Measurements from ENCODE around the gene CARM1.

Gene CARM1

DNA sequence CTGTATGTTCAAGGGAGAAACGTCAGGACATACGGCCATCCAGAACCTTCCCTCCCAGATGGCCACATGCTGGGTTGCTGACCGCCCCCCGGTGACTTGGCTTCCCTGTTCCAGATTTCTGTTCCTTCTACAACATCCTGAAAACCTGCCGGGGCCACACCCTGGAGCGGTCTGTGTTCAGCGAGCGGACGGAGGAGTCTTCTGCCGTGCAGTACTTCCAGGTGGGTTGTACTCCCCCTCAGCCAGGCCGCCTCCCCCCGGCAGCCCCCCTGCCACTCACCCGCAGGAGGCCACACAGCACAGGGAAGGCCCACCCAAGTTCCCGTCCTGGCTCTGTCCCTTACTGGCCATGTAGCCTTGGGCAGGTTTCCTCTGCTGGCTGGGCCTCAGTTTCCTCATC lies 36.6 kb downstream of the CARM1 start:
- DNase-seq (ENCODE audit: low read depth): no peak

- DNase-seq (ENCODE audit: low read depth): no peak
Observed at GRCh38 chr19:10908380-10908960, 37.1 kb downstream of the CARM1 start.

DNA sequence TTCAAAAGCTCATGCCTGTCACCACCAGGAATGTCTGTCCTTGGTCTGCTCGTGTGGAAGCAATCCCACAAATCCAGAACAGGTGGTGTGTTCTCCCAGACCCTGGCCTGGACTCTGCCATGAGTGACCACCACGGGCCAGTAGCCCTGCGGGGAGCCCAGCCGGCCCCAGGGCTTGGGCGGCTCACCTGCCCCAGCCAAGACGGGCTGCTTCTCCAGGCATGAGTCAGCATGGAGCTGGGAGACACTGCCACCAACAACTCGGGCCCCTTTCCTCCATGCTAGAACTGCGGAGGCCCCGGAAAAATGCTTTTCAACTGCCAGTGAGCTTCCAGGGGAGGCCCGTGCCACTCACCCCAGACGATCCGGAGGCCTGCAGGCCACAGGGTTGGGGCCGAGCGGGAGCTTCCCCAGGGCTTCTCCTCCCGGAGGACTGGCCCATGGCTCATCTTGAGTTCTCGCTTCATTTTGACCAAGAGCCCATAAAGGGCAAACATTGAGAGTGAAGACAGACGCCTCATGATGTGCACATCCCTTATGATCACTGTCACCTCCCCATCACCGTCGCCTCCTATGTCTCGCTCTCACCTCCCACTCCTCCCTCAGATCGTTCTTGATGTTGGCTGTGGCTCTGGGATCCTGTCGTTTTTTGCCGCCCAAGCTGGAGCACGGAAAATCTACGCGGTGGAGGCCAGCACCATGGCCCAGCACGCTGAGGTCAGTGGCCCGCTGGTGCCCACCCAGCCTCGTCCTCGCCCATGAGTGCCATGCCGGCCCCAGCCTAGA lies 40.4 kb downstream of the CARM1 start:
- DNase-seq (ENCODE audit: low read depth): no peak

DNA sequence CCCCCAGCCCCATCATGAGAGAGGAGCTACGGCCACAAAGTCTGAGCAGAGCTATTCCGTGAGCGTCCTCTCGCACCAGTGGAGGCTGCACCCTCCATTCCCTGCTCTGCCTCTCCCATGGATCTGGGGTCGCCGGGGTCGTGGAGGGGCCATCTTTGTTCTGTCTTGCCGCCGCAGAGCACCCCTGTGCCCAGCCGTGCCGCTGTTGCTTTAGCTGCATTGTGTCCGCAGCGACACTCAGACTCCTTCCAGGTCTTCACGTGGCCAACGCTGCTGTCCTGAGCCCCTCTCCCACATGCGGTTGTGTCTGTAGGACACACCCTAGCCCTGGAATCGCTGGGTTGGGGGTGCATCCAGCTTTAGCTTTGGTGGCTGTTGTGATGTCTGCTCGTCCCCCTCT lies 41.3 kb downstream of the CARM1 start:
- DNase-seq (ENCODE audit: low read depth): no peak

GRCh38 chr19:10913716-10914340 lies 42.5 kb downstream of the CARM1 start:
- DNase-seq (ENCODE audit: low read depth): no peak

- peak; percentile 70 for DNase-seq (ENCODE audit: low read depth)
Observed at GRCh38 chr19:10915130-10916091, 44.1 kb downstream of the CARM1 start.

DNA sequence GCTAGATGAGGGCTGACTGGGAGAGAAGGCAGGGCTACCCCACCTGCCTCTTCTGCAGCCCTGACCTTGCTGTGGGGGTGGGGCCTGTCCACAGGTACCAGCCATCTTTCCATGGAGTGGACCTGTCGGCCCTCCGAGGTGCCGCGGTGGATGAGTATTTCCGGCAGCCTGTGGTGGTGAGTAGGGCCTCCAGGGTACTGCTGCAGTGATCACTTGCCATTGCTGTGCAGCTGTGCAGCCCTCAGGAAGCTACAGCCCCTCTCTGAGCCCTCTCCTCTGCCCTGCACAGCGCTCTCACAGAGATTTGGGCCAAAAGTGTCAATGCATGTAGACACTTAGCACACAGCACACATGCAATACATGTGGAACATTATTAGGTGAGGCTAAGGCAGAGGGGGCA lies 45.2 kb downstream of the CARM1 start:
- DNase-seq (ENCODE audit: low read depth): no peak

- DNase-seq (ENCODE audit: low read depth): no peak
Observed at GRCh38 chr19:10918359-10918758, 47.0 kb downstream of the CARM1 start.

DNA sequence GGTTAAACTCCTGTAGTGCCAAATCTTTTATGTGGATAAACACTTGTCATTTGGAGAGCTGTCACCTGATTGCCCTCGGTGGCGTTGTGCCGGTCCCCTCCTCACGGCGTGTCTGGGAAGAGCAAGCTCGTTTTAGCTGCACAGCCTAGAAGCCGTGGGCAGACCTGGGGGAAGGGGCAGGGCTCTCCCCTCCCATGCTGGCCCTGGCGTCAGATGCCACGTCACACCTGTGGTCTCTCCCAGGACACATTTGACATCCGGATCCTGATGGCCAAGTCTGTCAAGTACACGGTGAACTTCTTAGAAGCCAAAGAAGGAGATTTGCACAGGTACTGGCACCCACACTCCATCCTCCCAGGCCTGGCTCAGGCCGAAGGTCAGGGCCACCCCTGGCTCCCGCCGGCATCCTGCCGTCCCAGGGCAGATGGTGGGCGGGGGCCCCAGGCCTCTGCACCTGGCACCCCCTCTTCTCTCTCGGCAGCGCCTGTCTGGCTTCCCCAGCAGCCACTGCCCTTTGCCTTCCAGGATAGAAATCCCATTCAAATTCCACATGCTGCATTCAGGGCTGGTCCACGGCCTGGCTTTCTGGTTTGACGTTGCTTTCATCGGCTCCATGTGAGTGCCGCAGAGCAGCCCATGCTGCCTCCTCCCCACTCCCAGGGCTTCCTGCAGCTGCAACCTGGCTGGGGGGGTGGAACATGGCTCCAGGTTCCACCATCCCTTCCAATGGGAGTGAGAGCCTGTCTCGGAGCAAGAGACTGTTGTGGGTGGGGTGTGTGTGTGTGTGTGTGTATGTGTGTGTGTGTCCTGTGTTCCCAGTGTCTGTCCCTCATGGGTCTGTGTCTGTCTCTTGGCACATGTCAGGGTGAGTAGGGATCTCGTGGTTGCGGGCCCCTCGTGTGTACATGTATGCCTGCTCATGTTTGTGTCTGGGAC lies 48.3 kb downstream of the CARM1 start:
- DNase-seq (ENCODE audit: low read depth): no peak

GRCh38 chr19:10920288-10920655 lies 48.9 kb downstream of the CARM1 start:
- no peak for DNase-seq (ENCODE audit: low read depth)

DNA sequence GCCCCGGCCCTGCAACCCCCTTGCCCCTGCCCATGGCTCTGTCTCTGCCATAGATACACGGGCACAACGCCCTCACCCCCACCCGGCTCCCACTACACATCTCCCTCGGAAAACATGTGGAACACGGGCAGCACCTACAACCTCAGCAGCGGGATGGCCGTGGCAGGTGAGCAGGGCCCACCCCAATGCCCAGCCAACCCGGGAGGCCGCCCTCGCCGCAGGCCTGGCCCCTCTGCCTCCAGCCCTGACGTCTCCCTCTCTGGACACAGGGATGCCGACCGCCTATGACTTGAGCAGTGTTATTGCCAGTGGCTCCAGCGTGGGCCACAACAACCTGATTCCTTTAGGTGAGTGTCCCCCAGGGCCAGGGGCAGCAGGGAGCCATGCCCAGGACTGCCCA lies 49.4 kb downstream of the CARM1 start:
- no peak for DNase-seq (ENCODE audit: low read depth)

DNA sequence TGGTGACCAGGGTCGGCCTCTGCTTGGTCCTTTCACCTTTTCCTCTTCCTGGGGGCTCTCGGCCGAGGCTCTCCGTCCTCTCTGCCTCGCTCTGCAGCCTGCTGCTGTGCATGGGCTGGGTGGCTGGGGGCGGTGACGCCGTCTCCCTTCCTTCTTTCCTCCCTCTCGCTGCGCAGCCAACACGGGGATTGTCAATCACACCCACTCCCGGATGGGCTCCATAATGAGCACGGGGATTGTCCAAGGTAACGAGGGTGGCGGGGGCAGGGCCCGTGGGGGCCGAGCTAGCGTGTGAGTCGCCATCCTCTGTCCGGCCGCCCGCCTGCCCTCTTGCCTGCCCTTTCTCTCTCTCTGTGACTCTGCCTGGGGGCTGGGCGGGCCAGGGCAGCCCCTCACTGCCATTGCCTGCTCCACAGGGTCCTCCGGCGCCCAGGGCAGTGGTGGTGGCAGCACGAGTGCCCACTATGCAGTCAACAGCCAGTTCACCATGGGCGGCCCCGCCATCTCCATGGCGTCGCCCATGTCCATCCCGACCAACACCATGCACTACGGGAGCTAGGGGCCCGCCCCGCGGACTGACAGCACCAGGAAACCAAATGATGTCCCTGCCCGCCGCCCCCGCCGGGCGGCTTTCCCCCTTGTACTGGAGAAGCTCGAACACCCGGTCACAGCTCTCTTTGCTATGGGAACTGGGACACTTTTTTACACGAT lies 50.0 kb downstream of the CARM1 start:
- DNase-seq (ENCODE audit: low read depth): no peak

- no peak for DNase-seq (ENCODE audit: low read depth)
Observed at GRCh38 chr19:10921910-10922637, 50.7 kb downstream of the CARM1 start.

- no peak for DNase-seq (ENCODE audit: low read depth)
Observed at GRCh38 chr19:10922638-10923014, 51.3 kb downstream of the CARM1 start.

DNA sequence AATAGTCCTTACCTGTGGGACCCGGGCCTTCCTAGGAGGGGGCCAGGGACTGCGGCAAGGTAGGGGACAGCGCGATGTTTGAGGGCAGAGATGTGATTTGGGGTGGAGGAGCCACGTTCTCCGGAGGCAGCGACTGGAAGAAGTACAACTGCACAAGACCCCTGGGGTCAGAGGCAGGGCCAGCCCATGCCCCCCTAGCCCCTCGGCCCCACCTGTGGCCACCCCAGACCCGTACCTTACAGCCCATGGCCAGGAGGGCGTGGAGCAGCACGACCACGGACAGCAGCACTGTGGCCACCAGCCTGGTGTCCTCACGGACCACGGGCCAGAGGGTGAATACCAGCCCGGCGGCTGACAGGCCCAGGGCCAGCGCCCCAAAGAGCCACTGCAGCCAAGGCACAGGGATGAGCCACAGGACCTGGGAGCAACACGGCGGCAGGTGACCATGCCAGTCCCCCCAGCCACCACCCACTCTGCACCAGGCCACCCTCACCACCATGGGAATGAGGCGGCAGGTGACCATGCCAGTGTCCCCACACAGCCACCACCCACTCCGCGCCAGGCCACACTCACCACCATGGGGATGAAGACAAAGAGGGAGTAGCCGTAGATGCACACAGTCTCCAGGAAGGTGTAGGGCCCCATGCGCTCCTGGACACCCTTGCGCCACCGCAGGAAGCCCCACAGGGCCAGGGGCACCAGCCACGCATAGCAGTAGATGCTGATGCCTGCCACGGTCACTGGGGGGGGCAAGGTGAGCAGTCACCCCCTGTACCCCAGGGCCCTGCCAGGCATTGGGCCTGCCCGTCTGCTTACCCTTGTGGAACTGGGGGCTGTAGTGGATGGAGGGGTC lies 52.1 kb downstream of the CARM1 start:
- DNase-seq (ENCODE audit: low read depth): no peak

DNA sequence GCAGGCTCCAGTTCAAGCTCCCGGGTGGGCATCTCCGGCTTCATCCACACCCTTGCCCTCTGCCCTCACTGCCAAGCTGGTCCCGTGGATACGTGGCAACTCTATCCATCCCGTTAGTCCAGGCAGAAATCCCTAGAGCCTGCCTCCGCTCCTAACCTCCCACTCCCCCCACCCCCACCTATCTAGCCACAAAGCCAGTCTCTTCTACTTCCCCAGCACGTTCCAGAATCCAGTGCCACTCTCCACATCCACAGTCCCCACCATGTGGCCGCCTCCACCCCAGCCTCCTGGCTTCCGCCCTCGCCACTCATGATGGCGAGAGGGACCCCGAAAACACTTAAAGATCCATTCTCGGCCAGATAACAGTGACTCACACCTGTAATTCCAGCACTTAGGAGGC lies 53.2 kb downstream of the CARM1 start:
- no peak for DNase-seq (ENCODE audit: low read depth)

DNA sequence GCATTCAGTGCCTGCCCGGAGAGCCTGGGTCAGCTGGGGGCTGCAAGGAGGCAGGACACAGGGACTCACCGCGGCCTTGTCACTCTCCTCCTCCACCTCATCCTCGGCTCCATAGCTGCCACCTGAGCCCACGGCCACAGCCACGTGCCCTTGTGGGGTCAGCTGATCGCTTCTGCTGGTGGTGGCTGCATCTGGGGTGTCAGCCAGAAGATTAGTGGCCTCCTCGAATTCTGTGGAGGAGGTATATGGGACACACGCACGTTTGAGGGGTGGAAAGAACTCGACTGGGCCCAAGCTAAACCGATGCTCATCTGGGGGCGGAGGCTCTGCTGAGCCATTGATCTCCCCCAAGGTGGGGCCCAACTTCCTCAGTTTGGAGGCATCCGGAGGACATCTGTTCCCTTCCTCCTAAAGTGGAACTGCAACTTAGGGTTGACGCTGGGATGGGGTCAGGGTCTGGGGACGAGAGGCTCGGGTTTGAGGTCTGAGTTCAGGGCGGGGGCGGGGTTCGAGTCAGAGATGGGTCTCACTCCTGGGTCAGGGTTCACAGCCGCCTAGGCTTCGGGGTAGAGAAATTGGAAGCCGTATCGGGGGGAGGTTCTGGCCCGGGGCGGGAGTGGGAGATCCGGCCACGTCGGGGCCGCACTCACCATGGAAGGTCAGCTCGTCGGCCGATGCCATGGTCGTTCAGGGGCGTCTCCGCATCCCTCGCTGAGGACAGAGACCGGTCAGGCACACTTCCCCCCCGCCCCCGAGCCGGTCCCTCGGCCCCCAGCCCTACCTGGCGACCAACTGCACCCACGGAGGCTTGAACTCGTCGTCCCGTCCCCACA lies 56.6 kb downstream of the CARM1 start:
- no peak for DNase-seq (ENCODE audit: low read depth)

Measured in iris pigment epithelial cell (primary cell).